ENCODE data around the gene CTRB2.

GRCh38 chr16:75204410-75204758 lies 2.6 kb downstream of the CTRB2 start:
- no peak for TF ChIP-seq CTCF (conservative IDR thresholded peaks at IDR 0.05 in 1 of 2, IDR thresholded peaks at IDR 0.05 in 1 of 2; ENCODE audit: extremely low read depth in 1 of 2, insufficient read depth in 1 of 2, low read depth in 1 of 2, low read length in 2 of 2)
- TF ChIP-seq EZH2 (IDR thresholded peaks at IDR 0.05; ENCODE audit: borderline replicate concordance, low read length), result no peak
